Measurements from ENCODE around the gene LCT. TPM values are rescaled to one million over a fixed set of nuclear protein-coding genes. Genes with fewer than 3 reads are reported as not detected.
A peak's percentile ranks its signal among the peaks of the same experiment; 100 is the strongest.

Gene LCT
- total RNA-seq, 2 donors from 2014 or later: 0.11 to 0.27 TPM

DNA sequence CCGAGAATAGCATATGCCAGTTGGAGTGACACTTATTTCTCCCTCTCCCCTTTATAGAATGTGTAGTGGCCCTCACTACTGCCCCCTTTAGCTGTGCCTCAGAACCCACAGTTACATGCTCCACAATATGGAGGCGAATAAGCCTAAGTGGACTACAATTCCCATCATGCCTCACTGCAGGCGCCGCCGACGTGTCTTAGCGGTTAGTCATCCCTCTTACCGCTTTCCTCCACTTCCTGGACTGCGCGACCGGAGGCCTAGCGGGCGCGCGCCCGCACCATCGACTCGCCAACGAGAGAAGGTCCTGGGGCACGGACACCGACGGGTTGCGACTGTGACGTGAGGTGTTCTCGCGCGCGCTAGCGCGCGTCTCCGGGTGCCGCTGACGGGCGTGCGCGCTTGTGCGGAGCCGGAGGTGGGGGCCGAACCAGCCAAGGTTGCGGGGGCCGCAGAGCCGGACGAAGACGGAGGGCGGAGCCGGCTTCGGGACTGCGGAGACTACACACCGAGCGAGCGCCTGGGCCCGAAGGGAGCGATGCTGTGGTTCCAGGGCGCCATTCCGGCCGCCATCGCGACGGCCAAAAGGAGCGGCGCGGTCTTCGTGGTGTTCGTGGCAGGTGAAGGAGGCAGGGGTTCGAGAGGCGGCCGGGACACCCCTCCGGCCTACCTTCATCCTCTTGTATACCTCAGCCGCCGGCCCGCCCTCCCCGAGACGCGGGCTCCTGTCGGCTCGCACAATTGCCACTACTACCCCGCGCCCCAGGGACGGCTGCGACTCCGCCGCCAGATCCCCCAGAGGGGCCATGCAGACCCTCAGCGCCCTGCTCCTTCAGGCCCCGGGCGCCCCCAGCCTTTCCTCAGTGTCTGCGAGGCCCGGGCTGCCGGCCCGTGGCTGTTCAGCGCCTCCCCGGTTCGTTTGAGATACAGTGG lies 95.3 kb downstream of the LCT start, which contains the start of gene UBXN4:
Gene UBXN4, plus strand, starts transcription at position 461 of the 930 bp plus-strand sequence. Its CDS starts 75 bp downstream, at position 536.
- peaks cover 14 to 23% of the 10 kb centered on the region in 2 donors for H3K36me3 Mint-ChIP-seq

DNA sequence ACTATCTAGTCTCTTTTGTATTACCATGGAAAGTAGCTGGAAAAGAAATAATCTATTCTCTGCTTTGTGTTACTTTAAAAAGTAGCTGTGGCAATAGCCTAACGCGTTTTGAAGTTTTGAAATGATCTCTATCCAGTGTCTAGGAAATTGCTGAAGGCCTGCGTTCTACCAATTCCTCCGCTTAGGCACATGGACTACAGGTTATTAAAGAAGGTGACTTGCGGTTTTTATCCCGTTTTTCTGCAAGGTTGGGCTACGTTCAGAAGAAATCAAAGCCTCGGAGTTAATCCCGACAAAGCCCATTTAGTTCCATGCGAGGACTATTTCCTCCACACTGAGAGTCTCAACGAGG lies 96.0 kb downstream of the LCT start:
- no peak for ATAC-seq
- peaks cover 9 to 17% of the 10 kb centered on the region in 2 donors for H3K36me3 Mint-ChIP-seq
- peak overlapping the region in 1 of 2 donors; percentile 97 for H3K27ac Mint-ChIP-seq
- peaks cover 4% of the 10 kb centered on the region in 2 donors for H3K9me3 Mint-ChIP-seq
- no peak for DNase-seq (ENCODE audit: low spot score in 2 of 2)

More for the DNA sequence above, 95.3 kb downstream of the LCT start, which contains the start of gene UBXN4:
- peak; percentile 84 to 97 for DNase-seq (ENCODE audit: low spot score in 2 of 2)
- peak within 1 kb of the TSS; percentile 97 to 100 for H3K27ac Mint-ChIP-seq
- ATAC-seq: peak; percentile 96
- peaks cover 4% of the 10 kb centered on the region in 2 donors for H3K9me3 Mint-ChIP-seq

DNA sequence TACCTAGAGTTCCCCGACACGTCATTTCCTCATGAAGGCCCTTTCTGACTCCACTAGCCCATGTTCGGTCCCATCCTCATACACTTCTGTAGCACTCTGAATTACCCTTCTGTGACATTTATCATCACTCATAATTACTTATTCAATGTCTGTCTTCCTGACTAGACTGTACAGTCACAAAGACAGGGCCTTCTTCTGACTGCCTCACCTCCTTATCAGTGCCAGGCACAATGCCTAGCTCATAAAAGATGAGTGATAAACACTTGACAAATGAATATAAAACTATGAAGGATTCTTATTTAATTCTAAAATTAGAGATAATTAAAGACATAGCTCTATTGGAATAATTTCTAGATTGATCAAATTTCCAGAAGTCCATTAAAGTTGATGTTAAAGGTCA lies 96.8 kb downstream of the LCT start:
- H3K36me3 Mint-ChIP-seq: peaks cover 9 to 15% of the 10 kb centered on the region in 2 donors
- ATAC-seq: no peak

More for the DNA sequence above, 96.8 kb downstream of the LCT start:
- no peak overlapping the region for H3K27ac Mint-ChIP-seq
- DNase-seq (ENCODE audit: low spot score in 2 of 2): no peak
- peaks cover 4% of the 10 kb centered on the region in 2 donors for H3K9me3 Mint-ChIP-seq

Other genes with a start within 250 kb of the LCT start
- 100 to 1,000 TPM; 114 to 131 TPM for gene UBXN4, start 95.3 kb downstream of the LCT start, total RNA-seq
- gene MCM6, start 39.3 kb upstream of the LCT start, total RNA-seq: 100 to 1,000 TPM; 159 to 249 TPM
- gene DARS1, start 148.4 kb upstream of the LCT start, total RNA-seq: 100 to 1,000 TPM; 138 to 180 TPM